A549 (cell line): ENCODE measurements around the gene OR5V1. TPM values are rescaled to one million over a fixed set of nuclear protein-coding genes. Genes with fewer than 3 reads are reported as not detected.

Experiments
- ATAC-seq, 2 experiments: fragments of 200-7000 bp in 1 of 2; fragments of >200 bp in 1 of 2; cut with Nextera tagmentation in 1 of 2; cut with Tn5 transposase in 1 of 2; 3 replicates each; pipeline versions ENCODE4 v1.8.0 to v1.9.1; 2018 to 2020; ENCODE audit warnings: mild to moderate bottlenecking in 1 of 2, moderate library complexity in 1 of 2
- CTCF ChIA-PET: fragments of 300-600 bp; sonication (Branson Sonifier 250); formaldehyde crosslinking; extraction: SDS; loops from one replicate; lab custom pipeline; 2021; ENCODE audit warnings: antibody characterized with exemption, inconsistent platforms; lab: Yijun Ruan, JAX
- POLR2A ChIA-PET: fragments of 350-600 bp; formaldehyde crosslinking; extraction: SDS; loops from one replicate; lab custom pipeline; 2021; ENCODE audit warnings: antibody characterized with exemption, inconsistent platforms; lab: Yijun Ruan, JAX
- DNase-seq, 2 experiments: peaks; one replicate each; pipeline versions ENCODE4 v3.0.0 to v3.0.0-alpha.2; 2011 to 2016; ENCODE audit warnings: low read depth in 1 of 2, low spot score in 1 of 2
- FAIRE-seq: peaks from 2 replicates; lab custom pipeline; 2011; peaks lifted over from hg19 to GRCh38; lab: Jason Lieb, UNC
- H3K27ac ChIP-seq, 2 experiments: fragments of >200 bp; sonication (Bioruptor Twin); formaldehyde crosslinking; 3 replicates each; pipeline ENCODE4 v1.5.1; 2016 to 2017
- H3K4me1 ChIP-seq: fragments of >200 bp; sonication (Bioruptor Twin); formaldehyde crosslinking; 3 replicates; pipeline ENCODE4 v1.6.1; 2016
- H3K4me2 ChIP-seq: fragments of >200 bp; sonication (Bioruptor Twin); formaldehyde crosslinking; 3 replicates; pipeline ENCODE4 v1.6.1; 2016
- H3K4me3 ChIP-seq: fragments of >200 bp; sonication (Bioruptor Twin); formaldehyde crosslinking; 3 replicates; pipeline ENCODE4 v1.5.1; 2016
- H3K9me3 ChIP-seq: fragments of >200 bp; sonication (Bioruptor Twin); formaldehyde crosslinking; 3 replicates; pipeline ENCODE4 v1.6.1; 2016
- CEBPB ChIP-seq, 2 experiments: fragments of >200 bp in 1 of 2; sonication (Bioruptor Twin) in 1 of 2; formaldehyde crosslinking in 1 of 2; IDR thresholded peaks; 2 replicates each; pipeline ENCODE4 v1.6.1; 2012 to 2016
- CHD2 ChIP-seq: fragments of 150-350 bp; IDR thresholded peaks from 2 replicates; pipeline ENCODE4 v1.6.1; 2014; ENCODE audit warnings: low read length; ENCODE audit not compliant: partially characterized antibody
- EHF ChIP-seq: fragments of 250-450 bp; sonication (Bioruptor Pico); IDR thresholded peaks from 2 replicates; pipeline ENCODE4 v1.5.0; 2020; ENCODE audit warnings: mild to moderate bottlenecking
- EP300 ChIP-seq, 2 experiments: fragments of >200 bp; sonication (Bioruptor Twin); formaldehyde crosslinking; IDR thresholded peaks; 2 replicates in 1 of 2; 3 replicates in 1 of 2; pipeline ENCODE4 v1.6.1; 2016 to 2017
- HDAC2 ChIP-seq: fragments of 200-600 bp; sonication (generic); IDR thresholded peaks from 2 replicates; pipeline ENCODE4 v1.6.1; 2016
- HES2 ChIP-seq: fragments of >200 bp; sonication (Bioruptor Twin); formaldehyde crosslinking; IDR thresholded peaks from 2 replicates; pipeline ENCODE4 v1.6.1; 2016
- HOXA7 ChIP-seq: fragments of 250-450 bp; sonication (Bioruptor Pico); IDR thresholded peaks from 2 replicates; pipeline ENCODE4 v1.5.0; 2020; ENCODE audit warnings: mild to moderate bottlenecking, moderate library complexity
- HOXB13 ChIP-seq: fragments of 250-450 bp; sonication (Bioruptor Pico); IDR thresholded peaks from 2 replicates; pipeline ENCODE4 v1.5.0; 2020; ENCODE audit warnings: low read depth, mild to moderate bottlenecking, moderate library complexity
- JUN ChIP-seq, 2 experiments: fragments of >200 bp; sonication (Bioruptor Twin); formaldehyde crosslinking; IDR thresholded peaks; 2 replicates in 1 of 2; 3 replicates in 1 of 2; pipeline ENCODE4 v1.6.1; 2016 to 2017
- KDM1A ChIP-seq: fragments of 200-600 bp; sonication (generic); IDR thresholded peaks from 2 replicates; pipeline ENCODE4 v1.6.1; 2016; ENCODE audit warnings: low read depth, mild to moderate bottlenecking
- MAFK ChIP-seq: fragments of 450-650 bp; IDR thresholded peaks from 2 replicates; pipeline ENCODE4 v1.6.1; 2014; ENCODE audit not compliant: partially characterized antibody
- NFE2L2 ChIP-seq: fragments of 150-350 bp; conservative IDR thresholded peaks from 2 replicates; pipeline ENCODE4 v1.6.1; 2014; ENCODE audit warnings: low read length
- NR3C1 ChIP-seq: fragments of >200 bp; sonication (Bioruptor Twin); formaldehyde crosslinking; IDR thresholded peaks from 3 replicates; pipeline ENCODE4 v1.6.1; 2017
- PHF8 ChIP-seq: fragments of 200-600 bp; sonication (generic); IDR thresholded peaks from 2 replicates; pipeline ENCODE4 v1.6.1; 2016; ENCODE audit warnings: low read depth, mild to moderate bottlenecking, antibody characterized with exemption, moderate library complexity, borderline replicate concordance
- RCOR1 ChIP-seq: fragments of 150-350 bp; IDR thresholded peaks from 2 replicates; pipeline ENCODE4 v1.6.1; 2014; ENCODE audit warnings: antibody characterized with exemption, low read length, low read depth
- RFX5 ChIP-seq: fragments of 450-650 bp; IDR thresholded peaks from 2 replicates; pipeline ENCODE4 v1.7.1; 2014; ENCODE audit warnings: antibody characterized with exemption, mild to moderate bottlenecking, moderate library complexity
- RNF2 ChIP-seq: fragments of 200-600 bp; sonication (generic); IDR thresholded peaks from 2 replicates; pipeline ENCODE4 v1.6.1; 2016; ENCODE audit warnings: low read depth, mild to moderate bottlenecking, antibody characterized with exemption, moderate library complexity, borderline replicate concordance
- ZSCAN20 ChIP-seq: fragments of 250-450 bp; sonication (Bioruptor Pico); IDR thresholded peaks from 2 replicates; pipeline ENCODE4 v1.8.0; 2022; ENCODE audit warnings: mild to moderate bottlenecking, moderate library complexity
- WGBS: methylation state at CpG from one replicate; pipeline ENCODE4 v1.1.6; 2017; ENCODE audit errors: missing lambda C conversion rate; 5-methylcytosine and 5-hydroxymethylcytosine counted together
- polyA plus RNA-seq, 4 experiments: library from polyadenylated mRNA; depleted of rRNA in 3 of 4; stranded (reverse); fragments of >200 nt; fragmentation: RNase III in 1 of 4; extraction: RNeasy Plus Mini Kit Qiagen cat#74134 plus additional on column Dnase treatment in 1 of 4; gene quantifications; 2 replicates in 3 of 4; 3 replicates in 1 of 4; pipeline ENCODE4 v1.2.3, GENCODE V29; 2011 to 2017
- TF ChIP-seq, protein P1 (sequence below): fragments of >200 bp; sonication (Bioruptor Twin); formaldehyde crosslinking; IDR thresholded peaks from 3 replicates; pipeline ENCODE4 v1.5.1; 2016
- TF ChIP-seq, protein P2 (sequence below): fragments of 150-350 bp; IDR thresholded peaks from 2 replicates; pipeline ENCODE4 v1.6.1; 2014; ENCODE audit warnings: low read depth, mild to moderate bottlenecking, low read length
- TF ChIP-seq, protein P3 (sequence below): fragments of 200-600 bp; sonication (generic); IDR thresholded peaks from 2 replicates; pipeline ENCODE4 v1.6.1; 2016; ENCODE audit warnings: antibody characterized with exemption, mild to moderate bottlenecking, moderate library complexity

The OR5V1 gene
- polyA plus RNA-seq, 2 of the 4 experiments (the other 2 are of a cell fraction), result not detected

DNA sequence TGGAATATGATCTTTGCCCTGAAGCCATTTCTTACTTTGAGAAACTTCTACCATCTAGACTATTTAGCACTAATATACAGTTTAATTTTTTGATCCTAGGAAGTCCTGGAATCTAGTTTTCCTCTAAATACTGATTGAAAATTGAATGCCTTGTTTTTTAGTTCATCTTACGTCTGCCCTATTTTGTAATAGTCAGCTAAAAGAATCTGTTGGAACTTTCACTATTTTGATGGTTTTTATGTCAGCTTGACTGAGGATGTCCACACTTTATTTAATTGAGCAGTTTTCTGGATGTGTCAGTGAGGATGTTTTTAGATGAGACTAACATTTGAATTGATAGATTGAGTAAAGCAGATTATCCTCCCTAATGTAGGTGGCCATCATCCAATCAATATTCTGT is 35.1 kb upstream of the OR5V1 start:
- H3K27ac ChIP-seq, result no peak overlapping the region
- FAIRE-seq (no peak), DNase-seq (no peak), ATAC-seq (no peak)
- CTCF ChIA-PET, result no interaction called here
- TF ChIP-seq KDM1A (no peak), MAFK (peak; percentile 25)
- no peaks in the 10 kb centered on the region for H3K4me1 ChIP-seq
- POLR2A ChIA-PET, result no interaction called here
- H3K4me3 ChIP-seq, result no peak overlapping the region
- no peak overlapping the region for H3K4me2 ChIP-seq
- WGBS, result 5% methylated on average over 1 of the region's 1 CpG
- H3K9me3 ChIP-seq, result no peaks in the 10 kb centered on the region

DNA sequence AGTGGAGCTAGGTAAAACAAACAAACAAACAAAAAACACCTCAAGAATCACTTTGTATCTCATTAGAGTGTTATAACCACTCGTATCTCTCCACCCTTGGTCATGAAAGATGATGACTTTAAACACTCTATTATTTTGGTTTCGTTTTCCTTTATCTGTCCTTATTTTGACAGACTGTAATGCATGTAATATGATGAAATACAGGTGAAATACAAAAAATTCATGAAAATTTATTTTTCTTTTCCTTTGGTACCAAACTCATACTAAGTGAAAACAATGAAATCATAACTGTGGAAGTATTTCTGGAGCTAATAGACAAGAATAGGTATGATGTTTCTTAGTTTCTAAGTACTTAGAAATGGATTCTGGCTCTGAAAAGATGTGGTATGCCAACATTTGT is 30.9 kb upstream of the OR5V1 start:
- no peak for TF ChIP-seq ZSCAN20 (CRISPR knock-in tag)
- TF ChIP-seq, protein P1, sequence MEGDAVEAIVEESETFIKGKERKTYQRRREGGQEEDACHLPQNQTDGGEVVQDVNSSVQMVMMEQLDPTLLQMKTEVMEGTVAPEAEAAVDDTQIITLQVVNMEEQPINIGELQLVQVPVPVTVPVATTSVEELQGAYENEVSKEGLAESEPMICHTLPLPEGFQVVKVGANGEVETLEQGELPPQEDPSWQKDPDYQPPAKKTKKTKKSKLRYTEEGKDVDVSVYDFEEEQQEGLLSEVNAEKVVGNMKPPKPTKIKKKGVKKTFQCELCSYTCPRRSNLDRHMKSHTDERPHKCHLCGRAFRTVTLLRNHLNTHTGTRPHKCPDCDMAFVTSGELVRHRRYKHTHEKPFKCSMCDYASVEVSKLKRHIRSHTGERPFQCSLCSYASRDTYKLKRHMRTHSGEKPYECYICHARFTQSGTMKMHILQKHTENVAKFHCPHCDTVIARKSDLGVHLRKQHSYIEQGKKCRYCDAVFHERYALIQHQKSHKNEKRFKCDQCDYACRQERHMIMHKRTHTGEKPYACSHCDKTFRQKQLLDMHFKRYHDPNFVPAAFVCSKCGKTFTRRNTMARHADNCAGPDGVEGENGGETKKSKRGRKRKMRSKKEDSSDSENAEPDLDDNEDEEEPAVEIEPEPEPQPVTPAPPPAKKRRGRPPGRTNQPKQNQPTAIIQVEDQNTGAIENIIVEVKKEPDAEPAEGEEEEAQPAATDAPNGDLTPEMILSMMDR, result no peak
- TF ChIP-seq PHF8, result no peak
- TF ChIP-seq CEBPB (IDR thresholded peaks at IDR 0.05), result no peak
- TF ChIP-seq, protein P2, sequence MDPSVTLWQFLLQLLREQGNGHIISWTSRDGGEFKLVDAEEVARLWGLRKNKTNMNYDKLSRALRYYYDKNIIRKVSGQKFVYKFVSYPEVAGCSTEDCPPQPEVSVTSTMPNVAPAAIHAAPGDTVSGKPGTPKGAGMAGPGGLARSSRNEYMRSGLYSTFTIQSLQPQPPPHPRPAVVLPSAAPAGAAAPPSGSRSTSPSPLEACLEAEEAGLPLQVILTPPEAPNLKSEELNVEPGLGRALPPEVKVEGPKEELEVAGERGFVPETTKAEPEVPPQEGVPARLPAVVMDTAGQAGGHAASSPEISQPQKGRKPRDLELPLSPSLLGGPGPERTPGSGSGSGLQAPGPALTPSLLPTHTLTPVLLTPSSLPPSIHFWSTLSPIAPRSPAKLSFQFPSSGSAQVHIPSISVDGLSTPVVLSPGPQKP, result no peak
- no peak for TF ChIP-seq EHF (CRISPR knock-in tag)
- no peak for TF ChIP-seq RCOR1
- no peak for TF ChIP-seq HOXA7 (CRISPR knock-in tag)
- no peak for TF ChIP-seq RNF2
- TF ChIP-seq HDAC2, result no peak
- ChIA-PET POLR2A (no interaction called here), CTCF (no interaction called here)
- no peak for DNase-seq
- no peak for ATAC-seq
- WGBS, result 0% methylated on average over 2 of the region's 2 CpGs
- FAIRE-seq, result no peak
- Histone ChIP-seq H3K27ac (no peak overlapping the region), H3K4me3 (no peak overlapping the region), H3K4me1 (no peaks in the 10 kb centered on the region), H3K9me3 (no peaks in the 10 kb centered on the region), H3K4me2 (no peak overlapping the region)

DNA sequence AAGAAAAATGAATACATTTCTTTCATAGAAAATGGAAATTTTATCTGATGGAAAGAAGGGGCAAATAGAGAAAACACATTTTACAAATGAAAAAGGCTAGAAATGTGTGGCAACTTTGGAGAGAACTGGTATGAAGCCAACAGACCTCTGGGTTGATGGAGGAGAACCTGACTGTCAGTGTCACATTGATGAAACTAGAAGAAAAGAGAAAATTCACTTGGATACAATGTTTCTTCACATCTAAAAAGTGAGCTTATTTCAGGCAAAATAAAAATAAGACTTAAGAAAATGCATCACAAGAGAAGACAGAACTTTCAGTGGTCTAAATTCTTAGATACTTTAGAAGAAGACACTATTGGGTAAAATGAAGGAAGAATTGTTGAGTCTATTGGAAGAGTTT is 26.7 kb upstream of the OR5V1 start, which contains the start of gene OR12D2:
TSS of gene OR12D2 (plus strand) at position 301 of the 400 bp plus-strand sequence. CDS start 1,069 bp downstream, outside the sequence.
- Histone ChIP-seq H3K9me3 (no peaks in the 10 kb centered on the region), H3K4me1 (no peaks in the 10 kb centered on the region), H3K27ac (no peak within 1 kb of the TSS), H3K4me3 (no peak within 1 kb of the TSS), H3K4me2 (no peak within 1 kb of the TSS)
- TF ChIP-seq HOXA7 (CRISPR knock-in tag) (no peak), JUN (IDR thresholded peaks at IDR 0.05) (no peak), NFE2L2 (no peak), EP300 (IDR thresholded peaks at IDR 0.05) (no peak), RFX5 (no peak), CHD2 (no peak), HES2 (no peak), HOXB13 (CRISPR knock-in tag) (no peak), RNF2 (no peak), CEBPB (IDR thresholded peaks at IDR 0.05) (no peak), NR3C1 (no peak)
- TF ChIP-seq, protein P3, sequence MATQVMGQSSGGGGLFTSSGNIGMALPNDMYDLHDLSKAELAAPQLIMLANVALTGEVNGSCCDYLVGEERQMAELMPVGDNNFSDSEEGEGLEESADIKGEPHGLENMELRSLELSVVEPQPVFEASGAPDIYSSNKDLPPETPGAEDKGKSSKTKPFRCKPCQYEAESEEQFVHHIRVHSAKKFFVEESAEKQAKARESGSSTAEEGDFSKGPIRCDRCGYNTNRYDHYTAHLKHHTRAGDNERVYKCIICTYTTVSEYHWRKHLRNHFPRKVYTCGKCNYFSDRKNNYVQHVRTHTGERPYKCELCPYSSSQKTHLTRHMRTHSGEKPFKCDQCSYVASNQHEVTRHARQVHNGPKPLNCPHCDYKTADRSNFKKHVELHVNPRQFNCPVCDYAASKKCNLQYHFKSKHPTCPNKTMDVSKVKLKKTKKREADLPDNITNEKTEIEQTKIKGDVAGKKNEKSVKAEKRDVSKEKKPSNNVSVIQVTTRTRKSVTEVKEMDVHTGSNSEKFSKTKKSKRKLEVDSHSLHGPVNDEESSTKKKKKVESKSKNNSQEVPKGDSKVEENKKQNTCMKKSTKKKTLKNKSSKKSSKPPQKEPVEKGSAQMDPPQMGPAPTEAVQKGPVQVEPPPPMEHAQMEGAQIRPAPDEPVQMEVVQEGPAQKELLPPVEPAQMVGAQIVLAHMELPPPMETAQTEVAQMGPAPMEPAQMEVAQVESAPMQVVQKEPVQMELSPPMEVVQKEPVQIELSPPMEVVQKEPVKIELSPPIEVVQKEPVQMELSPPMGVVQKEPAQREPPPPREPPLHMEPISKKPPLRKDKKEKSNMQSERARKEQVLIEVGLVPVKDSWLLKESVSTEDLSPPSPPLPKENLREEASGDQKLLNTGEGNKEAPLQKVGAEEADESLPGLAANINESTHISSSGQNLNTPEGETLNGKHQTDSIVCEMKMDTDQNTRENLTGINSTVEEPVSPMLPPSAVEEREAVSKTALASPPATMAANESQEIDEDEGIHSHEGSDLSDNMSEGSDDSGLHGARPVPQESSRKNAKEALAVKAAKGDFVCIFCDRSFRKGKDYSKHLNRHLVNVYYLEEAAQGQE, result no peak
- CTCF ChIA-PET, result no interaction called here
- no peak for FAIRE-seq
- no peak for DNase-seq
- POLR2A ChIA-PET, result no interaction called here
- ATAC-seq, result no peak
